Measurements from ENCODE around the gene METTL25B.

GRCh38 chr1:156755527-156755950, 27.3 kb downstream of the METTL25B start:
- TF ChIP-seq, protein P1, sequence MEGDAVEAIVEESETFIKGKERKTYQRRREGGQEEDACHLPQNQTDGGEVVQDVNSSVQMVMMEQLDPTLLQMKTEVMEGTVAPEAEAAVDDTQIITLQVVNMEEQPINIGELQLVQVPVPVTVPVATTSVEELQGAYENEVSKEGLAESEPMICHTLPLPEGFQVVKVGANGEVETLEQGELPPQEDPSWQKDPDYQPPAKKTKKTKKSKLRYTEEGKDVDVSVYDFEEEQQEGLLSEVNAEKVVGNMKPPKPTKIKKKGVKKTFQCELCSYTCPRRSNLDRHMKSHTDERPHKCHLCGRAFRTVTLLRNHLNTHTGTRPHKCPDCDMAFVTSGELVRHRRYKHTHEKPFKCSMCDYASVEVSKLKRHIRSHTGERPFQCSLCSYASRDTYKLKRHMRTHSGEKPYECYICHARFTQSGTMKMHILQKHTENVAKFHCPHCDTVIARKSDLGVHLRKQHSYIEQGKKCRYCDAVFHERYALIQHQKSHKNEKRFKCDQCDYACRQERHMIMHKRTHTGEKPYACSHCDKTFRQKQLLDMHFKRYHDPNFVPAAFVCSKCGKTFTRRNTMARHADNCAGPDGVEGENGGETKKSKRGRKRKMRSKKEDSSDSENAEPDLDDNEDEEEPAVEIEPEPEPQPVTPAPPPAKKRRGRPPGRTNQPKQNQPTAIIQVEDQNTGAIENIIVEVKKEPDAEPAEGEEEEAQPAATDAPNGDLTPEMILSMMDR (IDR thresholded peaks at IDR 0.05 in 4 of 5, conservative IDR thresholded peaks at IDR 0.05 in 1 of 5): no peak
- no peak for TF ChIP-seq POLR2A (IDR thresholded peaks at IDR 0.05)
